Measurements from ENCODE around the gene TMEM50B. TPM values are rescaled to one million over a fixed set of nuclear protein-coding genes. Genes with fewer than 3 reads are reported as not detected.
A peak's percentile ranks its signal among the peaks of the same experiment; 100 is the strongest.

TMEM50B gene
- 18.9 and 19.1 TPM in 2 replicates for total RNA-seq (2021)
- Bru-seq, nascent RNA = percentile 70 among the genes with signal in this experiment
- percentile 77 among the genes with signal in this experiment for BruChase-seq, experiment 1, labeled RNA remaining after a 2-hour chase
- percentile 82 among the genes with signal in this experiment for BruChase-seq, experiment 2, labeled RNA remaining after a 6-hour chase
- long read RNA-seq, transcript TMEM50B-210 (7 exons, 2,375 nt) = major isoform, 36 of 44 reads
- long read RNA-seq, partial matches to known transcripts = 0 of 44 reads
- long read RNA-seq, other reads (novel, unspliced or antisense) = 7 of 44 reads

- Histone ChIP-seq H3K4me1 (ENCODE audit: insufficient read depth, low read length, poor library complexity, severe bottlenecking) (peaks cover 7% of the 10 kb centered on the region), H3K9me3 (ENCODE audit: low read depth, low read length, poor library complexity, severe bottlenecking) (no peaks in the 10 kb centered on the region), H3K27ac (ENCODE audit: low read depth, low read length, poor library complexity, severe bottlenecking) (peak within 1 kb of the TSS; percentile 79), H3K36me3 (ENCODE audit: insufficient read depth, low read length, poor library complexity, severe bottlenecking) (no peaks in the 10 kb centered on the region), H3K27me3 (replicated peaks; ENCODE audit: insufficient read depth, low read depth, low read length, poor library complexity) (no peaks in the 10 kb centered on the region), H3K4me3 (ENCODE audit: low read depth, low read length, poor library complexity, severe bottlenecking) (peak within 1 kb of the TSS; percentile 75)
- ChIA-PET CTCF (interaction anchor here (0.6 to 1.4 kb wide), 6 partner anchors 11 to 280 kb away, joined by 3 to 11 read pairs (median 4); partner anchors contain the start of gene DNAJC28), POLR2A (ENCODE audit: low non-redundant PET) (interaction anchor here (0.5 to 1.0 kb wide), 2 partner anchors 12 to 63 kb away, joined by 3 to 7 read pairs; partner anchors contain the start of gene DNAJC28)
- peak; percentile 98 for DNase-seq (ENCODE audit: low spot score)
- intact Hi-C loops (cut with micrococcal nuclease; ENCODE audit: unreplicated experiment) = no loop called here
- BruUV-seq (replicated peaks) = no TSS peak
- TF ChIP-seq EZH2 (IDR thresholded peaks at IDR 0.05; ENCODE audit: borderline replicate concordance, low read depth, low read length, poor library complexity, severe bottlenecking) (no peak), CTCF (conservative IDR thresholded peaks at IDR 0.05; ENCODE audit: low read depth, low read length) (peak; percentile 46)
These were observed at the start of gene TMEM50B for GRCh38 chr21:33479679-33480480. Gene TMEM50B (minus strand): TSS chr21:33479974. CDS start chr21:33468885, 11,089 bp downstream.

DNA sequence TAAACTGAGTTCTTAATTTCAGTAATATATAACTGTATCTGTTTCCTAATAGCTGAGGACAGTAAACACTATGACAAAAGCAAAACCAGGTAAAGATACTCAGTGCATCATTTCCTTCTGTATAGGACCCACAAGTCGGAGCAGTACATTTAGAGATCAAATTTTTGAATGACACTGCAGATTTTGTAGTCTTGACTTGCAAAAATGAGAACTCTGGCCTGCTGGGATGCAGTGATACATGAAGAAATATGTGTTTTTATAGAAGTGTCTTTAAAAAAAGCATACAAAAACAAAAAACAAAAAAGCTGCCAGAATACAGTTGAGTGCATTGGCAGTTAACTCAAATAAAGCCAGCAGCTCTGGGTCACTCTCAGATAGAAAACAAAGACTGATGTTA, 43.2 kb upstream of the TMEM50B start:
- POLR2A ChIA-PET (ENCODE audit: low non-redundant PET) = no interaction called here

More for the DNA sequence above, 43.2 kb upstream of the TMEM50B start:
- Histone ChIP-seq H3K4me1 (ENCODE audit: insufficient read depth, low read length, poor library complexity, severe bottlenecking) (no peaks in the 10 kb centered on the region), H3K4me3 (ENCODE audit: low read depth, low read length, poor library complexity, severe bottlenecking) (no peak overlapping the region), H3K27me3 (replicated peaks; ENCODE audit: insufficient read depth, low read depth, low read length, poor library complexity) (no peaks in the 10 kb centered on the region), H3K9me3 (ENCODE audit: low read depth, low read length, poor library complexity, severe bottlenecking) (no peaks in the 10 kb centered on the region), H3K27ac (ENCODE audit: low read depth, low read length, poor library complexity, severe bottlenecking) (no peak overlapping the region), H3K36me3 (ENCODE audit: insufficient read depth, low read length, poor library complexity, severe bottlenecking) (peaks cover 63% of the 10 kb centered on the region)
- CTCF ChIA-PET = no interaction called here
- intact Hi-C loops (cut with micrococcal nuclease; ENCODE audit: unreplicated experiment) = no loop called here
- no peak for DNase-seq (ENCODE audit: low spot score)
- no peak for TF ChIP-seq CTCF (conservative IDR thresholded peaks at IDR 0.05; ENCODE audit: low read depth, low read length)
- no peak for TF ChIP-seq EZH2 (IDR thresholded peaks at IDR 0.05; ENCODE audit: borderline replicate concordance, low read depth, low read length, poor library complexity, severe bottlenecking)
- no TSS peak for BruUV-seq (replicated peaks)

All from A673 (cell line).